Measurements from ENCODE around the gene GSTM2. TPM values are rescaled to one million over a fixed set of nuclear protein-coding genes. Genes with fewer than 3 reads are reported as not detected.
"Not testable (repeated sequence)": the region's sequence is repeated elsewhere in the genome, so short reads cannot be mapped to it uniquely, and the experiment has no call there.

GSTM2 gene
- total RNA-seq, 1 experiment from 2014 or later: 14.9 TPM

DNA sequence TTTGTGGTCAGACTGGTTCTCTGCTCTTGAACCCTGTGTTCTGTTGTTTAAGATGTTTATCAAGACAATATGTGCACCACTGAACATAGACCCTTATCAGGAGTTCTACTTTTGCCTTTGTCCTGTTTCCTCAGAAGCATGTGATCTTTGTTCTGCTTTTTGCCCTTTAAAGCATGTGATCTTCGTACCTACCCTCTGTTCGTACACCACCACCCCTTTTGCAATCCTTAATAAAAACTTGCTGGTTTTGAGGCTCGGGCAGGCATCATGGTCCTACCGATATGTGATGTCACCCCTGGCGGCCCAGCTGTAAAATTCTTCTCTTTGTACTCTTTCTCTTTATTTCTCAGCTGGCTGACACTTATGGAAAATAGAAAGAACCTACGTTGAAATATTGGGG is 16.9 kb downstream of the GSTM2 start:
- H3K27me3 ChIP-seq (ENCODE audit: insufficient read depth, low read length); H3K23ac ChIP-seq (ENCODE audit: insufficient read length, low read depth, low read length); H3K27ac Mint-ChIP-seq; H3K9ac ChIP-seq (ENCODE audit: extremely low read depth, insufficient read length, low read length); H3T11ph ChIP-seq (ENCODE audit: low read length); H3K79me2 ChIP-seq (ENCODE audit: insufficient read depth, low read length); H3K23me2 ChIP-seq (ENCODE audit: insufficient read length, low read depth, low read length, poor library complexity, severe bottlenecking); H3K9me3 Mint-ChIP-seq; H4K8ac ChIP-seq (replicated peaks; ENCODE audit: insufficient read length, low read depth, low read length); H3K4ac ChIP-seq (ENCODE audit: low read depth, low read length); H4K20me1 ChIP-seq (ENCODE audit: control insufficient read depth, insufficient read depth, insufficient read length); H2BK120ac ChIP-seq (ENCODE audit: low read depth, low read length, poor library complexity, severe bottlenecking); H3K9me3 ChIP-seq (ENCODE audit: control insufficient read depth, low read depth, low read length); H2BK5ac ChIP-seq (ENCODE audit: insufficient read length, low read length); H2AK5ac ChIP-seq (ENCODE audit: insufficient read length, low read length); H3K14ac ChIP-seq (ENCODE audit: insufficient read depth, low read length); DNase-seq; H3K4me1 Mint-ChIP-seq; H4K91ac ChIP-seq (ENCODE audit: insufficient read length, low read depth, low read length); H3K4me3 Mint-ChIP-seq; H3K36me3 Mint-ChIP-seq (ENCODE audit: insufficient read depth in 1 of 3, low read depth in 3 of 3); H2BK15ac ChIP-seq (ENCODE audit: low read depth, low read length); H2BK20ac ChIP-seq (ENCODE audit: low read depth, low read length, poor library complexity, severe bottlenecking); H3K4me1 ChIP-seq (ENCODE audit: insufficient read depth, low read length); H3K18ac ChIP-seq (ENCODE audit: insufficient read length, low read depth, low read length); H3K56ac ChIP-seq (ENCODE audit: insufficient read length, low read depth, low read length); H3K27me3 Mint-ChIP-seq (ENCODE audit: low read depth); H2AFZ ChIP-seq (ENCODE audit: low read length); H2BK12ac ChIP-seq (ENCODE audit: insufficient read length, low read depth, low read length); H4K5ac ChIP-seq (ENCODE audit: insufficient read length, low read depth, low read length); H3K4me2 ChIP-seq (ENCODE audit: insufficient read depth, insufficient read length, low read length); H3K27ac ChIP-seq (ENCODE audit: insufficient read length, low read depth, low read length); H3K79me1 ChIP-seq (ENCODE audit: insufficient read depth, low read depth, low read length, poor library complexity, severe bottlenecking): not testable (repeated sequence)
- no CpG with 5 or more reads among the region's 6 CpGs for WGBS (ENCODE audit: extremely low coverage, insufficient read length, low lambda C conversion rate)

DNA sequence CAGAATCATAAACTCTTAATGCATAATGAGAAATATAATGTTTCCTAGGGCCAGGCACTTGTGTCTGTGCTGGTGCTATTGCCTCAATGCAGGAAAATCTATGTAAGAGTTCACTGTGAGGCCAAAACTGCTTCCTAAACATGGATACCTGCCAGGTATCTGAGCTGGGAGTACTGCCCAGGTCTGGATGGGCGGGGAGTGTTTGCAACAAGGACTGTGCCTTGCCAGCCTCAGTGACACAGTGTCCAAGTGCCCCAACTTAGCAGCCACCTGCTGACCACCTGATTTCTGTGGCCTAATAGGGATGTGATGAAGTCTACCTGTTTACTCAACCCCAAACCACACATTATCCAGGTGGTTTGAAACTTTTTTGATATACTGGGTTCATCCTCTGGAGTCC is 17.5 kb downstream of the GSTM2 start:
- H3K79me1 ChIP-seq (ENCODE audit: insufficient read depth, low read depth, low read length, poor library complexity, severe bottlenecking); H3K27ac ChIP-seq (ENCODE audit: insufficient read length, low read depth, low read length); H2BK12ac ChIP-seq (ENCODE audit: insufficient read length, low read depth, low read length); H2BK5ac ChIP-seq (ENCODE audit: insufficient read length, low read length); H4K20me1 ChIP-seq (ENCODE audit: control insufficient read depth, insufficient read depth, insufficient read length); H3K27me3 ChIP-seq (ENCODE audit: insufficient read depth, low read length); H3K23ac ChIP-seq (ENCODE audit: insufficient read length, low read depth, low read length); H3K14ac ChIP-seq (ENCODE audit: insufficient read depth, low read length); H3K23me2 ChIP-seq (ENCODE audit: insufficient read length, low read depth, low read length, poor library complexity, severe bottlenecking); H3K4me1 ChIP-seq (ENCODE audit: insufficient read depth, low read length); H3K79me2 ChIP-seq (ENCODE audit: insufficient read depth, low read length); H2BK15ac ChIP-seq (ENCODE audit: low read depth, low read length); H3K9ac ChIP-seq (ENCODE audit: extremely low read depth, insufficient read length, low read length); H3K9me3 Mint-ChIP-seq; H3K18ac ChIP-seq (ENCODE audit: insufficient read length, low read depth, low read length); H3K4me2 ChIP-seq (ENCODE audit: insufficient read depth, insufficient read length, low read length); H2BK120ac ChIP-seq (ENCODE audit: low read depth, low read length, poor library complexity, severe bottlenecking); H3K4me3 Mint-ChIP-seq; H2AFZ ChIP-seq (ENCODE audit: low read length); H3K27ac Mint-ChIP-seq; H3K4me1 Mint-ChIP-seq; H3K4ac ChIP-seq (ENCODE audit: low read depth, low read length); H3T11ph ChIP-seq (ENCODE audit: low read length); H3K56ac ChIP-seq (ENCODE audit: insufficient read length, low read depth, low read length); H3K27me3 Mint-ChIP-seq (ENCODE audit: low read depth); H4K5ac ChIP-seq (ENCODE audit: insufficient read length, low read depth, low read length); H2AK5ac ChIP-seq (ENCODE audit: insufficient read length, low read length); DNase-seq; H4K8ac ChIP-seq (replicated peaks; ENCODE audit: insufficient read length, low read depth, low read length); H3K36me3 Mint-ChIP-seq (ENCODE audit: insufficient read depth in 1 of 3, low read depth in 3 of 3); H4K91ac ChIP-seq (ENCODE audit: insufficient read length, low read depth, low read length); H2BK20ac ChIP-seq (ENCODE audit: low read depth, low read length, poor library complexity, severe bottlenecking); H3K9me3 ChIP-seq (ENCODE audit: control insufficient read depth, low read depth, low read length): not testable (repeated sequence)
- no CpG with 5 or more reads among the region's 1 CpG for WGBS (ENCODE audit: extremely low coverage, insufficient read length, low lambda C conversion rate)
